ENCODE measurements around the gene ZNF536.

Gene ZNF536

GRCh38 chr19:30373593-30373992 lies 1.4 kb downstream of the ZNF536 start:
- Histone ChIP-seq H3K27me3 (ENCODE audit: control insufficient read depth, insufficient read depth, low read length) (peaks cover 7% of the 10 kb centered on the region), H3K4me1 (no peaks in the 10 kb centered on the region), H3K4me3 (ENCODE audit: low read depth, low read length) (no peak overlapping the region), H3K9me3 (ENCODE audit: control insufficient read depth, low read length) (no peaks in the 10 kb centered on the region), H3K36me3 (ENCODE audit: control insufficient read depth, insufficient read depth, low read length) (no peaks in the 10 kb centered on the region), H3K9ac (no peak overlapping the region), H3K4me2 (ENCODE audit: low read length) (no peak overlapping the region), H3K27ac (no peak overlapping the region), H3K79me2 (no peaks in the 10 kb centered on the region), H2AFZ (no peak overlapping the region)
- TF ChIP-seq, protein P1, sequence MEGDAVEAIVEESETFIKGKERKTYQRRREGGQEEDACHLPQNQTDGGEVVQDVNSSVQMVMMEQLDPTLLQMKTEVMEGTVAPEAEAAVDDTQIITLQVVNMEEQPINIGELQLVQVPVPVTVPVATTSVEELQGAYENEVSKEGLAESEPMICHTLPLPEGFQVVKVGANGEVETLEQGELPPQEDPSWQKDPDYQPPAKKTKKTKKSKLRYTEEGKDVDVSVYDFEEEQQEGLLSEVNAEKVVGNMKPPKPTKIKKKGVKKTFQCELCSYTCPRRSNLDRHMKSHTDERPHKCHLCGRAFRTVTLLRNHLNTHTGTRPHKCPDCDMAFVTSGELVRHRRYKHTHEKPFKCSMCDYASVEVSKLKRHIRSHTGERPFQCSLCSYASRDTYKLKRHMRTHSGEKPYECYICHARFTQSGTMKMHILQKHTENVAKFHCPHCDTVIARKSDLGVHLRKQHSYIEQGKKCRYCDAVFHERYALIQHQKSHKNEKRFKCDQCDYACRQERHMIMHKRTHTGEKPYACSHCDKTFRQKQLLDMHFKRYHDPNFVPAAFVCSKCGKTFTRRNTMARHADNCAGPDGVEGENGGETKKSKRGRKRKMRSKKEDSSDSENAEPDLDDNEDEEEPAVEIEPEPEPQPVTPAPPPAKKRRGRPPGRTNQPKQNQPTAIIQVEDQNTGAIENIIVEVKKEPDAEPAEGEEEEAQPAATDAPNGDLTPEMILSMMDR (IDR thresholded peaks at IDR 0.05) = no peak

GRCh38 chr19:30374539-30374864 lies 2.3 kb downstream of the ZNF536 start:
- H3K27me3 ChIP-seq (ENCODE audit: control insufficient read depth, insufficient read depth, low read length) = peaks cover 7% of the 10 kb centered on the region
- H3K36me3 ChIP-seq (ENCODE audit: control insufficient read depth, insufficient read depth, low read length) = no peaks in the 10 kb centered on the region
- H3K79me2 ChIP-seq = no peaks in the 10 kb centered on the region
- H3K4me3 ChIP-seq (ENCODE audit: low read depth, low read length) = no peak overlapping the region
- no peaks in the 10 kb centered on the region for H3K4me1 ChIP-seq
- no peak overlapping the region for H3K27ac ChIP-seq
- no peaks in the 10 kb centered on the region for H3K9me3 ChIP-seq (ENCODE audit: control insufficient read depth, low read length)
- no peak overlapping the region for H2AFZ ChIP-seq
- H3K4me2 ChIP-seq (ENCODE audit: low read length) = no peak overlapping the region
- no peak overlapping the region for H3K9ac ChIP-seq
- TF ChIP-seq, protein P1 (IDR thresholded peaks at IDR 0.05) = no peak

GRCh38 chr19:30374865-30375552 lies 2.8 kb downstream of the ZNF536 start:
- no peaks in the 10 kb centered on the region for H3K9me3 ChIP-seq (ENCODE audit: control insufficient read depth, low read length)
- H3K27me3 ChIP-seq (ENCODE audit: control insufficient read depth, insufficient read depth, low read length) = peaks cover 7% of the 10 kb centered on the region
- no peaks in the 10 kb centered on the region for H3K4me1 ChIP-seq
- no peak overlapping the region for H3K4me2 ChIP-seq (ENCODE audit: low read length)
- H3K27ac ChIP-seq = no peak overlapping the region
- H2AFZ ChIP-seq = no peak overlapping the region
- TF ChIP-seq, protein P1 (IDR thresholded peaks at IDR 0.05) = no peak
- no peak overlapping the region for H3K9ac ChIP-seq
- H3K36me3 ChIP-seq (ENCODE audit: control insufficient read depth, insufficient read depth, low read length) = no peaks in the 10 kb centered on the region
- no peak overlapping the region for H3K4me3 ChIP-seq (ENCODE audit: low read depth, low read length)
- no peaks in the 10 kb centered on the region for H3K79me2 ChIP-seq

DNA sequence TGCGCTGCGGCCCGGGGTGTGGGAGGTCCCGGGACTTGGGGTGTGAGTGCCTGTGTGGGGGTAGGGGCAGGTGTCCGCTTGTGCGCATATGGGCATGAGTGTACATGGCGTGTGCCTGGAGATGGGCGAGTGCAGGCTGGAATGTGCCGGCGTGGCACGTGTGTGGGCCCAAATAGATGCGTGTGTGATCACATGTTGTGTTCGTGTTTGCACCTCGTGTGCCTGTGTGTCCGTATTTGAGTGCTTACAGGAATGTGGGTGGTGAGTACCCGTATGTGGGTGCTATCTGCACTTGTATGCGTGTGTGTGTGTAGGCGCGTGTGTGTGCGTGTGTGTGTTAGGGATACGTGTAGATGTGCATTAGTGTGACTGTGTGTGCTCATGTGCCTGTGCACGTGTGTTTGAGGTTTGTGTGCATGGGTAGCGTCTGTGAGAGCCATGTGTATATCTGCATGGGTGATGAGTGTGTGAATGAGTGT lies 3.4 kb downstream of the ZNF536 start:
- H3K27ac ChIP-seq = no peak overlapping the region
- peaks cover 7% of the 10 kb centered on the region for H3K27me3 ChIP-seq (ENCODE audit: control insufficient read depth, insufficient read depth, low read length)
- H3K4me3 ChIP-seq (ENCODE audit: low read depth, low read length) = no peak overlapping the region
- no peak overlapping the region for H2AFZ ChIP-seq
- H3K79me2 ChIP-seq = no peaks in the 10 kb centered on the region
- H3K4me1 ChIP-seq = no peaks in the 10 kb centered on the region
- H3K9ac ChIP-seq = no peak overlapping the region
- TF ChIP-seq, protein P1 (IDR thresholded peaks at IDR 0.05) = no peak
- no peaks in the 10 kb centered on the region for H3K9me3 ChIP-seq (ENCODE audit: control insufficient read depth, low read length)
- no peak overlapping the region for H3K4me2 ChIP-seq (ENCODE audit: low read length)
- H3K36me3 ChIP-seq (ENCODE audit: control insufficient read depth, insufficient read depth, low read length) = no peaks in the 10 kb centered on the region

DNA sequence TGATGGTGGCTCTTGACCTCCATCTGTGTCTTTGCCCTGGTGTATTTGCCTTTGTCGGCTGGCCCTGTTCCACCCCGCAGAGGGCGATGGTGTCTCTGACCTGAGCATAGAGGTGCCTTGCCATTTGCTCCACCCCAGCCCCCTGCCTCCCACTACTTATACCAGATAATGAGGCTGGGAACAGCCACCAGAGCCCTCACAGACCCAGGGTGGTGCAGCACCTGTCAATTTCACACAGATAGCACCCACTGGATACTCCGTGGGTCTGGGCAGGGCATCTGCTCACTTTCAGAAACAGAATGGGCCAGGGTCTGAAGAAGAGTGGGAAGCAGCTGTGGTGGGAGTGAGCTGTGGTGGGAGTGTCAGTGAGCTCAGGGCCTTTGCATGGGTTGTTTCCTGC lies 4.1 kb downstream of the ZNF536 start:
- Histone ChIP-seq H3K27me3 (ENCODE audit: control insufficient read depth, insufficient read depth, low read length) (peaks cover 7% of the 10 kb centered on the region), H3K4me1 (no peaks in the 10 kb centered on the region), H2AFZ (no peak overlapping the region), H3K79me2 (no peaks in the 10 kb centered on the region), H3K36me3 (ENCODE audit: control insufficient read depth, insufficient read depth, low read length) (no peaks in the 10 kb centered on the region), H3K4me2 (ENCODE audit: low read length) (no peak overlapping the region), H3K9me3 (ENCODE audit: control insufficient read depth, low read length) (no peaks in the 10 kb centered on the region), H3K27ac (no peak overlapping the region), H3K9ac (no peak overlapping the region), H3K4me3 (ENCODE audit: low read depth, low read length) (no peak overlapping the region)
- TF ChIP-seq, protein P1 (IDR thresholded peaks at IDR 0.05) = no peak

All from parathyroid adenoma (tissue), 2 donors.